WI38 (cell line): ENCODE measurements around the gene OVOL1.
A peak's percentile ranks its signal among the peaks of the same experiment; 100 is the strongest.

Source experiments
- H3K4me3 ChIP-seq: 2 replicates; pipeline ENCODE4 v1.5.1; 2011; ENCODE audit warnings: low read depth, mild to moderate bottlenecking, control low read depth, low read length
- CTCF ChIP-seq: IDR thresholded peaks from 2 replicates; pipeline ENCODE4 v1.5.1; 2012; ENCODE audit warnings: low read depth, mild to moderate bottlenecking, control low read depth, low read length

OVOL1 gene

GRCh38 chr11:65811764-65812475, 25.1 kb downstream of the OVOL1 start:
- no peak overlapping the region for H3K4me3 ChIP-seq
- no peak for TF ChIP-seq CTCF

- no peak for TF ChIP-seq CTCF
- H3K4me3 ChIP-seq: no peak overlapping the region
Observed at GRCh38 chr11:65814131-65814985, 27.5 kb downstream of the OVOL1 start.

GRCh38 chr11:65814986-65815565, 28.2 kb downstream of the OVOL1 start:
- H3K4me3 ChIP-seq: no peak overlapping the region
- no peak for TF ChIP-seq CTCF

- no peak for TF ChIP-seq CTCF
- H3K4me3 ChIP-seq: no peak overlapping the region
Observed at GRCh38 chr11:65816696-65817095, 29.8 kb downstream of the OVOL1 start.

GRCh38 chr11:65817312-65817834, 30.5 kb downstream of the OVOL1 start:
- H3K4me3 ChIP-seq: peak overlapping the region; percentile 56
- TF ChIP-seq CTCF: no peak

GRCh38 chr11:65817835-65818680, 31.2 kb downstream of the OVOL1 start:
- H3K4me3 ChIP-seq: peak overlapping the region; percentile 56
- peak; percentile 94 for TF ChIP-seq CTCF
